HUDEP-2 (cell line): ENCODE measurements around the gene EDAR.

ENCODE experiments used
- DNase-seq, 76 experiments: peaks; one replicate each; lab custom pipeline; 2025; ENCODE audit not compliant: unreplicated experiment in 76 of 76; lab: John Stamatoyannopoulos, UW

EDAR gene

DNA sequence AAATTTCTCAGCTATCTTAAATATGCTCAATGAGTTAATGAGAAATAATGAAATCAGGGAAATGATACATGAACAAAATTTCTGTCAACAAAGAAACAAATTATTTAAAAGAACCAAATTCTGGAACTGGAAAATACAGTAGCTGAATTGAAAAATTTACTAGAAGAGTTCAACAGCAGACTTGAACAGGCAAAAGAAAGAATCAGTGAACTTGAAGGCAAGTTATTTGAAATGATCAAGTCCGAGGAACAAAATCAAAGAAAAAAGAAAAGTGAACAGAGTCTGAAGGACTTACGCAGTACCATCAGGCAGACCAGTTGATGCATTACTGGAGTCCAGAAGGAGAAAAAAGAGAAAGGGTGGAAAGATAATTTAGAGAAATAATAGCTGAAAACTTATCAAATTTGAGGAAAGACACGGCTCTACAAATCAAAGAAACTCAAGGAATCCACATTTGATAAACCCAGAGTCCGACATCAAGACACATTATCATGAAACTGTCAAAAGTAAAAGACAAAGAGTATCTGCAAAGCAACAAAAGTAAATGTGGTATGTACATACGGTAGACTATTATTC is 118.9 kb downstream of the EDAR start:
- DNase-seq: no peak

DNA sequence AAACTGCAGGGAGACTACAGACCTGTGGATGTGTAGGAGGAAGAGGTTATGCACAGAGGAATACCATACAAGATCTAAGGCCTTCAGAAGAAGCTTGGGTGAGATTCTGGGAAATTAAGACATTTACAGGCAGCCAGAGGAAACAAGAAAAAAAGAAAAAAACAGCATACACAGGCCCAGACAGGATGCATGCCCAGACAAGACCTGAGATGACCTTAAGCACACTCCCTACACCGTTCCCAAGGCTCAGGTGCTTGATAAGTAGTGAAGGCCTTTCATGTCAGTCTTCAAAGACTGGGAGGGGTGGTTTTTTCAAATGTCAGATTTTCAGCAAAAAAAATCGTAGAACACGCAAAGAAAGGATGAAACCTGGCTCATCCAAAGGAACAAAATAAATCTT is 119.5 kb downstream of the EDAR start:
- no peak for DNase-seq

DNA sequence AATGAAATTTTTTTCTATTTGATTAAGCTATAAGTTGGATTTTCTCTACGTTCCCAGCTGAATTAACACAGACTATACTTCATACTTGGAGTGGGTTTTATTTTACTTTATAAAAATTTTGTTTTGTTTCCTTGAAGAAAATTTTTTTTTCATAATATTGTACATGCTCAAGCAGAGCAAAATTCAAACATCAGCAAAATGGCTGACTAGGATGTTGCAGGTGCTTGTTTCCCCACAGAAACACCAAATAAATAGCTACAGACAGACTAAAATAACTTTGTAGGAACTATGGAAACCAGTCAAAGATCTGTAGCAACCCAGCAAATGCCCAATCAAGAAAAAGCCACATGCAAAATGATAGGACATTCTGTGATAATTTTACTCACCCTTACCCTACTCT is 120.1 kb downstream of the EDAR start:
- DNase-seq: no peak

DNA sequence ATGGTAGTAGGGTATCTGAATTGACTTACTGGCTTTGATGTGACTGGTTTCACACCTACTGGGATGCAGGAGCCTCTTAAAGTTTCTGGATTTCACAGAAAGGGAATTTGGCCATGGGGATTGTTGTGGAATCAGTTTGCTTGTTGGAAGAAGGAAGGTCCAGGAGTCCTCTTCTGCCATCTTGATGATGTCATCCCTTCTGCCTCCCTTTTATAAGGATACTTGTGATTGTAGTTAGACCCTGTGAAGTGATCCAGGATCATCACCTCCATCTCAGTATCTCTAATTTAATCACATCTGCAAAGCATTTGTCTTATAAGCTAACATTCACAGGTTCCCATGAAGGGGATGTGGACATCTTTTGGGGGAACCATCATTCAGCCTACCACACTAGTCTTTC is 123.0 kb downstream of the EDAR start:
- DNase-seq: no peak

DNA sequence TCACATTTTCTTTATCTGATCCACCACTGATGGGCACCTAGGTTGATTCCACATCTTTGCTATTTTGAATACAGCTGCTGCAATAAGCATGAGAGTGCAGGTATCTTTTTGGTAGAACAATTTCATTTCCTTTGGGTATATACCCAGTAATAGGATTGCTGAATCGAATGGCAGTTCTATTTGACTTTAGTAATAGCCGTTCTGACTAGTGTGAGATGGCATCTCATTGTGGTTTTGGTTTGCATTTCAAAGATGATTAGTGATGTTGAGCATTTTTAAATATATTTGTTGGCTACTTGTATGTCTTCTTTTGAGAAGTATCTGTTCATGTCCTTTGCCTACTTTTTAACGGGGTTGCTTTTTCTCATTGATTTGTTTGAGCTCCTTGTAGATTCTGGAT is 130.1 kb downstream of the EDAR start:
- DNase-seq: no peak

DNA sequence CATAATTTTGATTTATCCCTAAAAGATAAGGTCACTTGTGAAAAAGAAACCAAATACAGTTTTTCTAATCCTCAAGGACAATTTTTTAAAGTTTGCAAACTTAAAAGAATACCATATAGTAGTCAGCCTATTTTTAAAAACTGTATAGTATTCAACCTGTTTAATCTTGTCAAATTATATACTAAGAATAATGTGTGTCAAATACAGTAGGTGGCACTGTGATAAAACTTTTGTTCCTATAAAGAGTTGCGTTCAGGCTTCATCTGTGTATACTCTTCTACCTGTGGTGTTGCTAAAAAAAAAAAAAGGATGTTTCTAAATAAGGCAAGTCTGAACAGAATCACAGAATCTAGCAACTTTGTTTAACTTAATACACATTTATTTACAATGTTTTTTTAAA is 133.8 kb downstream of the EDAR start:
- DNase-seq: peak in 2 of 76 experiments; percentile 2 to 9

DNA sequence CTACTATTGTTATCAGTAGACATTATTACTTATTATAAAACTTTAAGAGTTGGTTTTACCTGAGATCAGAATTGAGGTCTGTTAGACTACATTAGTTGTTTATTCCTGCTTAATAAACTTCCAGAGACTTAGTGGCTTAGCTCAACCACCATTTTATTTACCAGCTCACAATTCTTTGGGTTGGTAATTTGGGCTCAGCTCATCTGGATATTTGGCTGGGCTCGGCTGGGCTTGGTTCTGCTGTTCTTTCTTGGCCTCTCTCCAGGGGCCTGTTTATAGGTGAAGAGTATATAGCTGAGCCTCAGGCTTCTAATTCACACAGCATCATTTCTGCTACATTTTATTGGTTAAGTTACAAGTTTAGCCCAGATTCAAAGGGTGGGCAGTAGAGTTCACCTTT is 134.5 kb downstream of the EDAR start:
- no peak for DNase-seq

DNA sequence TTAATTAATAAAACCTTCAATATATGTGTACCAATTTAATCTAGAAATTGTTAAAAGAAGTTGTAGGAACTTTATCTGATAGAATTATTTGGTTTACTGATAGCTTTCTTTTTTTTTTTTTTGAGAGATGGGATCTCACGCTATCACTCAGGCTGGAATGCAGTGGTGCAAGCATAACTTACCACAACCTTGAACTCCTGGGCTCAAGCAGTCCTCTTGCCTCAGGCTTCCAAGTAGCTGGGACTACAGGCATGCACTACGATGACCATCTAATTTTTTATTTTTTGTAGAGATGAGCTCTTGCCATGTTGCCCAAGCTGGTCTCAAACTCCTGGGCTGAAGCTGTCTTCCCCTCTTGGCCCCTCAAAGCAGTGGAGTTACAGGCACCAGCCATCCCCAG is 135.6 kb downstream of the EDAR start:
- DNase-seq: no peak

DNA sequence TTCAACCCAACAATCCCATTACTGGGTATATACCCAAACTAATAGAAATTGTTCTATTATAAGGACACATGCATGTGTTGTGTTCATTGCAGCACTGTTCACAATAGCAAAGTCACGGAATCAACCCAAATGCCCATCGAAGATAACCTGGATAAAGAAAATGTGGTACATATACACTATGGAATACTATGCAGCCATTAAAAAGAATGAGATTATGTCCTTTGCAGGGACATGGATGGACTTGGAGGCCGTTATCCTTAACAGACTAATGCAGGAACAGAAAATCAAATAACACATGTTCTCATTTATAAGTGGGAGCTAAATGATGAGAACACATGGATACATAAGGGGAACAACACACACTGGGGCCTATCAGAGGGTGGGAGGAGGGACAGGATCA is 136.6 kb downstream of the EDAR start:
- DNase-seq: no peak

DNA sequence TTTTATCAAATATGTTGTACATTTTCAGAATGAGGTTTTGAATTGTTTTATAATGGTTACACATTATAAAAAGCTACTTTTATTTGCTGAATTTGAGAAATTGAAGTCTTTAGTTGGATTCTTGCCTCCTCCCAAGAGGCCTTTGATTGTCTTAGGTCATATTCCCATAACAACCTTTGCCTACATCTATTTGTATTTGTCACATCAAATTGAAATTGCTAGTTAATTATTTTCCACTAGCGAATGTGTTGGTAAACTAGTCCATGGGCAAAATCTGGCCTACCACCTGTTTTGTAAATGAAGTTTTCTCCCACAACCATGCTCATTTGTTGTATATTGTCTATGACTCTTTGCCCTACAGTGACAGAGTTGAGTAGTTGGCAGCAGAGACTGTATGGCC is 142.0 kb downstream of the EDAR start:
- no peak for DNase-seq

DNA sequence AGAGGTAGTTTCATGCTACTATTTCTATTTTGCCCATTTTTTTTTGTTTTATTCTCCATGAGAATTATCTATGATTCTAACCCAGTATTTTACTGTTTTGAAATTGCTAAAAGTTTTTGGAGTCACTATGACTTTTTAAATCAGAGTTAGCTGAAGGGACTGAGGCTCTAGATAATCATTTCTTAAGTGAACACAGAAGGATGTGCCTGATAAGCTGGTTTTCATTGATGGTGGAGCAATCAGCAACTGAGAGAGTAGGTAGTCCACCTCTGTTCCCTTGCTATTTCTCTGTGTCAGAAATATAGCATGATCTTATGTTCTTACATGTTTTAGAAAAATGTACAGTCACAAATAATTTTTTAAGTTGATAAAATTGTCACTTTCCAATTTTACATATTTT is 143.1 kb downstream of the EDAR start:
- DNase-seq: peak in 17 of 76 experiments; percentile 11 to 56 (median 20)
